ENCODE data around the gene TCP11.

- TF ChIP-seq CTCF (IDR thresholded peaks at IDR 0.05; ENCODE audit: low read depth, low read length) (no peak), POLR2A (IDR thresholded peaks at IDR 0.05; ENCODE audit: extremely low read depth, insufficient read length) (no peak)
These were observed 47.0 kb downstream of the TCP11 start for GRCh38 chr6:35094183-35094582.
